HepG2 (cell line): ENCODE results near the gene ETV6.

Experiments used
- FOXK2 ChIP-seq: fragments of 450-650 bp; IDR thresholded peaks from 2 replicates; pipeline ENCODE4 v1.6.1; 2016
- NFE2L1 ChIP-seq: sonication (generic); formaldehyde crosslinking; IDR thresholded peaks from 2 replicates; pipeline ENCODE4 v1.4.0; 2020; ENCODE audit warnings: missing genetic modification reagents, mild to moderate bottlenecking, borderline replicate concordance
- RFX5 ChIP-seq: IDR thresholded peaks from 2 replicates; pipeline ENCODE4 v1.6.1; 2011; ENCODE audit warnings: low read depth, low read length, improper control_type of control experiment
- ZNF274 ChIP-seq: sonication (generic); formaldehyde crosslinking; IDR thresholded peaks from 2 replicates; pipeline ENCODE4 v1.5.1; 2020; ENCODE audit warnings: mild to moderate bottlenecking, missing genetic modification reagents
- ZNF790 ChIP-seq: sonication (generic); formaldehyde crosslinking; IDR thresholded peaks from 2 replicates; pipeline ENCODE4 v1.8.0; 2022; ENCODE audit warnings: missing genetic modification reagents, mild to moderate bottlenecking, borderline replicate concordance
- ZSCAN25 ChIP-seq: sonication (generic); formaldehyde crosslinking; IDR thresholded peaks from 2 replicates; pipeline ENCODE4 v1.8.0; 2022; ENCODE audit warnings: mild to moderate bottlenecking, missing genetic modification reagents
- TF ChIP-seq, protein P1 (sequence below): sonication (generic); formaldehyde crosslinking; IDR thresholded peaks from 2 replicates; pipeline ENCODE4 v1.4.0; 2020; ENCODE audit warnings: low read depth, missing genetic modification reagents
- TF ChIP-seq, protein P2 (sequence below): sonication (generic); formaldehyde crosslinking; IDR thresholded peaks from 2 replicates; pipeline ENCODE4 v1.8.1; 2023; ENCODE audit warnings: mild to moderate bottlenecking, missing genetic modification reagents

DNA sequence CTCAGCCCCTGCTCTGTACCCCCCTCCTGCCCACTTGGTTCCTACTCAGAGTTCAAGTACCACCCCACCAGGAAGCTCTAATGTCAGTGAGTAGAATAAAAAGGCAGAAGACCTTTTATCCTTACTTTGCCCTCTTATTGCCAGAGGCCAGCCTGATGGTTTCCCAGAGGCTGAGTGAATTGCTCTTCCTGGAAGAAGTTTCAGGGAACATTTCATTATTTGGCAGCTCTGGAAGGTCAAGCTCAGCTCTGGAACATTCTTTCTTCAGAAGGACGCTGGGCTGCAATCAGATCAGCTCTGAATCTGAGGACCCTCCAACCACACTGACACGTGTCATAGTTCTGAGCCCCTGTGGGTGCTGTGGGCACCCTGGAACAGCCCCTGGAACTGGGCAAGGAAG is 188.9 kb downstream of the ETV6 start:
- TF ChIP-seq FOXK2: no peak
- TF ChIP-seq ZNF274 (CRISPR knock-in tag): no peak
- no peak for TF ChIP-seq ZNF790 (CRISPR knock-in tag)
- TF ChIP-seq ZSCAN25 (CRISPR knock-in tag): no peak
- TF ChIP-seq, protein P1, sequence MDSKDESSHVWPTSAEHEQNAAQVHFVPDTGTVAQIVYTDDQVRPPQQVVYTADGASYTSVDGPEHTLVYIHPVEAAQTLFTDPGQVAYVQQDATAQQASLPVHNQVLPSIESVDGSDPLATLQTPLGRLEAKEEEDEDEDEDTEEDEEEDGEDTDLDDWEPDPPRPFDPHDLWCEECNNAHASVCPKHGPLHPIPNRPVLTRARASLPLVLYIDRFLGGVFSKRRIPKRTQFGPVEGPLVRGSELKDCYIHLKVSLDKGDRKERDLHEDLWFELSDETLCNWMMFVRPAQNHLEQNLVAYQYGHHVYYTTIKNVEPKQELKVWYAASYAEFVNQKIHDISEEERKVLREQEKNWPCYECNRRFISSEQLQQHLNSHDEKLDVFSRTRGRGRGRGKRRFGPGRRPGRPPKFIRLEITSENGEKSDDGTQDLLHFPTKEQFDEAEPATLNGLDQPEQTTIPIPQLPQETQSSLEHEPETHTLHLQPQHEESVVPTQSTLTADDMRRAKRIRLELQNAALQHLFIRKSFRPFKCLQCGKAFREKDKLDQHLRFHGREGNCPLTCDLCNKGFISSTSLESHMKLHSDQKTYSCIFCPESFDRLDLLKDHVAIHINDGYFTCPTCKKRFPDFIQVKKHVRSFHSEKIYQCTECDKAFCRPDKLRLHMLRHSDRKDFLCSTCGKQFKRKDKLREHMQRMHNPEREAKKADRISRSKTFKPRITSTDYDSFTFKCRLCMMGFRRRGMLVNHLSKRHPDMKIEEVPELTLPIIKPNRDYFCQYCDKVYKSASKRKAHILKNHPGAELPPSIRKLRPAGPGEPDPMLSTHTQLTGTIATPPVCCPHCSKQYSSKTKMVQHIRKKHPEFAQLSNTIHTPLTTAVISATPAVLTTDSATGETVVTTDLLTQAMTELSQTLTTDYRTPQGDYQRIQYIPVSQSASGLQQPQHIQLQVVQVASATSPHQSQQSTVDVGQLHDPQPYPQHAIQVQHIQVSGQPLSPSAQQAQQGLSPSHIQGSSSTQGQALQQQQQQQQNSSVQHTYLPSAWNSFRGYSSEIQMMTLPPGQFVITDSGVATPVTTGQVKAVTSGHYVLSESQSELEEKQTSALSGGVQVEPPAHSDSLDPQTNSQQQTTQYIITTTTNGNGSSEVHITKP (CRISPR knock-in tag): no peak
- no peak for TF ChIP-seq NFE2L1 (CRISPR knock-in tag)
- TF ChIP-seq RFX5: no peak
- TF ChIP-seq, protein P2, sequence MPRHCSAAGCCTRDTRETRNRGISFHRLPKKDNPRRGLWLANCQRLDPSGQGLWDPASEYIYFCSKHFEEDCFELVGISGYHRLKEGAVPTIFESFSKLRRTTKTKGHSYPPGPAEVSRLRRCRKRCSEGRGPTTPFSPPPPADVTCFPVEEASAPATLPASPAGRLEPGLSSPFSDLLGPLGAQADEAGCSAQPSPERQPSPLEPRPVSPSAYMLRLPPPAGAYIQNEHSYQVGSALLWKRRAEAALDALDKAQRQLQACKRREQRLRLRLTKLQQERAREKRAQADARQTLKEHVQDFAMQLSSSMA (CRISPR knock-in tag): no peak
